H1 (cell line): ENCODE data around the gene PSMB11. TPM values are rescaled to one million over a fixed set of nuclear protein-coding genes. Genes with fewer than 3 reads are reported as not detected.

Experiments used
- CTCF ChIA-PET: fragments of 300-600 bp; sonication (Branson Sonifier 250); formaldehyde crosslinking; loops from one replicate; lab custom pipeline; 2021; ENCODE audit not compliant: partially characterized antibody; lab: Charles Lee
- POLR2A ChIA-PET: fragments of 300-600 bp; sonication (Branson Sonifier 250); formaldehyde crosslinking; loops from one replicate; lab custom pipeline; 2021; ENCODE audit warnings: inconsistent platforms; ENCODE audit not compliant: partially characterized antibody; lab: Charles Lee
- DNase-seq, 2 experiments: peaks; one replicate each; pipeline versions ENCODE4 v3.0.0 to v3.0.0-alpha.2; 2010 to 2022; ENCODE audit warnings: low spot score in 2 of 2, low read depth in 1 of 2, mixed read lengths in 1 of 2
- FAIRE-seq: peaks from 2 replicates; lab custom pipeline; 2011; peaks lifted over from hg19 to GRCh38; lab: Jason Lieb, UNC
- H2AFZ ChIP-seq: 2 replicates; pipeline ENCODE4 v1.8.1; 2012; ENCODE audit warnings: low read length, inconsistent platforms
- H2AK5ac ChIP-seq: 2 replicates; pipeline ENCODE4 v1.6.1; 2013; ENCODE audit warnings: low read depth, low read length
- H2BK120ac ChIP-seq: replicated peaks from 2 replicates; pipeline ENCODE3; 2013; ENCODE audit warnings: low read depth, low read length, inconsistent platforms
- H2BK12ac ChIP-seq: 2 replicates; pipeline ENCODE4 v1.6.1; 2013; ENCODE audit warnings: low read depth, low read length
- H2BK15ac ChIP-seq: 2 replicates; pipeline ENCODE4 v1.6.1; 2013; ENCODE audit warnings: low read length
- H2BK20ac ChIP-seq: 2 replicates; pipeline ENCODE4 v1.6.1; 2013; ENCODE audit warnings: low read length
- H2BK5ac ChIP-seq: 2 replicates; pipeline ENCODE4 v1.6.1; 2013; ENCODE audit warnings: low read depth, low read length
- H3K14ac ChIP-seq: 2 replicates; pipeline ENCODE4 v1.6.1; 2013; ENCODE audit warnings: inconsistent platforms; ENCODE audit not compliant: insufficient read length
- H3K18ac ChIP-seq: 2 replicates; pipeline ENCODE4 v1.6.1; 2013; ENCODE audit warnings: low read length; ENCODE audit errors: extremely low read depth
- H3K23ac ChIP-seq: 2 replicates; pipeline ENCODE4 v1.6.1; 2013; ENCODE audit warnings: inconsistent platforms; ENCODE audit not compliant: insufficient read length
- H3K23me2 ChIP-seq: 2 replicates; pipeline ENCODE4 v1.6.1; 2013; ENCODE audit warnings: low read depth, low read length
- H3K27ac ChIP-seq: 2 replicates; pipeline ENCODE4 v1.6.1; 2011; ENCODE audit warnings: low read depth, low read length, inconsistent platforms
- H3K27me3 ChIP-seq, 4 experiments: replicated peaks in 1 of 4; 1 replicate in 1 of 4; 2 replicates in 3 of 4; pipeline versions ENCODE4 v1.6.1 to v1.8.1; 2011 to 2013; ENCODE audit warnings: low read length in 3 of 4, mild to moderate bottlenecking in 3 of 4, inconsistent platforms in 2 of 4, mixed read lengths in 2 of 4, moderate library complexity in 1 of 4; ENCODE audit not compliant: control insufficient read depth in 3 of 4, insufficient read depth in 3 of 4; ENCODE audit errors: extremely low read depth in 1 of 4
- H3K36me3 ChIP-seq, 4 experiments: 2 replicates each; pipeline versions ENCODE4 v1.6.1 to v1.8.1; 2011 to 2013; ENCODE audit warnings: mild to moderate bottlenecking in 4 of 4, low read length in 3 of 4, moderate library complexity in 2 of 4, control low read depth in 1 of 4, inconsistent platforms in 1 of 4; ENCODE audit not compliant: insufficient read depth in 4 of 4, control insufficient read depth in 2 of 4
- H3K4ac ChIP-seq: replicated peaks from 2 replicates; pipeline ENCODE3; 2013; ENCODE audit warnings: low read length, low read depth, mixed read lengths, inconsistent platforms; ENCODE audit not compliant: insufficient read length
- H3K4me1 ChIP-seq, 4 experiments: replicated peaks in 1 of 4; 1 replicate in 1 of 4; 2 replicates in 3 of 4; pipeline versions ENCODE4 v1.6.1 to v1.8.1; 2011 to 2013; ENCODE audit warnings: low read length in 3 of 4, inconsistent platforms in 2 of 4, mixed read lengths in 1 of 4; ENCODE audit not compliant: insufficient read depth in 4 of 4, control insufficient read depth in 3 of 4
- H3K4me2 ChIP-seq, 2 experiments: 2 replicates each; pipeline versions ENCODE4 v1.6.1 to v1.8.1; 2011 to 2013; ENCODE audit warnings: low read depth in 2 of 2, low read length in 2 of 2, control low read depth in 1 of 2, inconsistent platforms in 1 of 2, mild to moderate bottlenecking in 1 of 2; ENCODE audit not compliant: insufficient read depth in 1 of 2
- H3K4me3 ChIP-seq, 4 experiments: fragments of 200-600, 300-600 bp in 1 of 4; sonication (generic), shearing (Covaris generic), sonication (Bioruptor Twin) in 1 of 4; 2 replicates each; pipeline versions ENCODE4 v1.5.1 to v1.8.1; 2011 to 2016; ENCODE audit warnings: low read length in 4 of 4, low read depth in 3 of 4, control low read depth in 2 of 4, inconsistent platforms in 2 of 4, mild to moderate bottlenecking in 2 of 4, mixed read lengths in 1 of 4, moderate library complexity in 1 of 4; ENCODE audit not compliant: insufficient read depth in 2 of 4; ENCODE audit errors: extremely low read depth in 1 of 4
- H3K56ac ChIP-seq: replicated peaks from 2 replicates; pipeline ENCODE3; 2013; ENCODE audit warnings: low read depth, mild to moderate bottlenecking, mixed read lengths, low read length, inconsistent platforms; ENCODE audit not compliant: insufficient read length
- H3K79me1 ChIP-seq: 2 replicates; pipeline ENCODE4 v1.6.1; 2013; ENCODE audit warnings: low read depth, low read length, control low read depth
- H3K79me2 ChIP-seq, 2 experiments: 2 replicates each; pipeline versions ENCODE4 v1.6.1 to v1.8.1; 2012 to 2013; ENCODE audit warnings: low read length in 2 of 2, mild to moderate bottlenecking in 2 of 2, inconsistent platforms in 1 of 2; ENCODE audit not compliant: insufficient read depth in 2 of 2, control insufficient read depth in 1 of 2
- H3K9ac ChIP-seq, 4 experiments: replicated peaks in 1 of 4; 1 replicate in 1 of 4; 2 replicates in 3 of 4; pipeline versions ENCODE4 v1.6.1 to v1.8.1; 2011 to 2013; ENCODE audit warnings: low read depth in 3 of 4, low read length in 3 of 4, control low read depth in 2 of 4, mild to moderate bottlenecking in 2 of 4, moderate library complexity in 2 of 4, inconsistent platforms in 1 of 4; ENCODE audit errors: extremely low read depth in 1 of 4
- H3K9me3 ChIP-seq, 2 experiments: 2 replicates each; pipeline versions ENCODE4 v1.6.1 to v1.8.1; 2012 to 2013; ENCODE audit warnings: mild to moderate bottlenecking in 2 of 2, moderate library complexity in 2 of 2, control low read depth in 1 of 2, inconsistent platforms in 1 of 2, low read depth in 1 of 2, low read length in 1 of 2, mixed read lengths in 1 of 2; ENCODE audit not compliant: insufficient read depth in 2 of 2
- H4K20me1 ChIP-seq, 2 experiments: replicated peaks in 1 of 2; 2 replicates each; pipeline versions ENCODE3 to v1.8.1; 2011 to 2013; ENCODE audit warnings: inconsistent platforms in 2 of 2, low read length in 2 of 2, mild to moderate bottlenecking in 1 of 2; ENCODE audit not compliant: insufficient read depth in 2 of 2, control insufficient read depth in 1 of 2
- H4K5ac ChIP-seq: 2 replicates; pipeline ENCODE4 v1.6.1; 2013; ENCODE audit warnings: low read length, low read depth, mixed read lengths, inconsistent platforms; ENCODE audit not compliant: insufficient read length
- H4K8ac ChIP-seq: 2 replicates; pipeline ENCODE4 v1.8.0; 2013; ENCODE audit warnings: mild to moderate bottlenecking, moderate library complexity, low read length, inconsistent platforms; ENCODE audit not compliant: insufficient read depth; ENCODE audit errors: extremely low read depth
- H4K91ac ChIP-seq: replicated peaks from 2 replicates; pipeline ENCODE3; 2013; ENCODE audit warnings: low read length, mixed read lengths, inconsistent platforms; ENCODE audit not compliant: insufficient read length
- BACH1 ChIP-seq: IDR thresholded peaks from 2 replicates; pipeline ENCODE4 v1.6.1; 2012; ENCODE audit warnings: low read length, improper control_type of control experiment
- BCL11A ChIP-seq, 2 experiments: IDR thresholded peaks; one replicate each; pipeline ENCODE4 v1.6.1; 2011; ENCODE audit warnings: low read depth in 2 of 2, low read length in 2 of 2, mild to moderate bottlenecking in 2 of 2
- KDM1A ChIP-seq: fragments of 200-600, 300-600 bp; sonication (generic); IDR thresholded peaks from 2 replicates; pipeline ENCODE4 v1.7.1; 2016; ENCODE audit warnings: mild to moderate bottlenecking, low read length, borderline replicate concordance
- SIRT6 ChIP-seq: IDR thresholded peaks from one replicate; pipeline ENCODE4 v1.7.1; 2012; ENCODE audit warnings: low read length, inconsistent platforms
- ZNF274 ChIP-seq: IDR thresholded peaks from 2 replicates; pipeline ENCODE4 v1.7.0; 2012; ENCODE audit warnings: low read length, borderline replicate concordance; ENCODE audit errors: extremely low read depth
- WGBS, 2 experiments: shearing (Covaris generic) in 1 of 2; methylation state at CpG; one replicate each; pipeline versions ENCODE4 v1.1.6 to v1.1.7; 2013 to 2015; ENCODE audit warnings: low lambda C conversion rate in 2 of 2, mixed read lengths in 2 of 2, inconsistent platforms in 1 of 2, low coverage in 1 of 2, missing lambda C conversion rate in 1 of 2; ENCODE audit not compliant: insufficient replicate concordance in 2 of 2, insufficient coverage in 1 of 2, insufficient read length in 1 of 2; ENCODE audit errors: extremely low coverage in 1 of 2, missing lambda C conversion rate in 1 of 2; 5-methylcytosine and 5-hydroxymethylcytosine counted together
- polyA plus RNA-seq, 7 experiments: library from polyadenylated mRNA; depleted of rRNA in 3 of 7; stranded (reverse) in 5 of 7; unstranded in 2 of 7; fragments of >200 nt in 5 of 7; fragments of 200-250 nt in 2 of 7; gene quantifications; 1 replicate in 5 of 7; 2 replicates in 1 of 7; 4 replicates in 1 of 7; pipeline versions ENCODE4 v1.2.1 to v1.2.3, GENCODE V29; 2011 to 2013; ENCODE audit warnings: missing spikeins in 2 of 7, mixed read lengths in 2 of 7
- total RNA-seq: library from RNA; stranded (reverse); fragmentation: NEBNext Ultra II Directional; extraction: Animal tissue kit (Norgen Biotek cat#: 25700); gene quantifications from 2 replicates; pipeline ENCODE4 v1.2.1, GENCODE V29; 2021

PSMB11 gene
- total and polyA plus RNA-seq, 2 of the 8 experiments (the other 6 are each of a cell fraction or from before 2014, with no cell fraction given), result not detected

DNA sequence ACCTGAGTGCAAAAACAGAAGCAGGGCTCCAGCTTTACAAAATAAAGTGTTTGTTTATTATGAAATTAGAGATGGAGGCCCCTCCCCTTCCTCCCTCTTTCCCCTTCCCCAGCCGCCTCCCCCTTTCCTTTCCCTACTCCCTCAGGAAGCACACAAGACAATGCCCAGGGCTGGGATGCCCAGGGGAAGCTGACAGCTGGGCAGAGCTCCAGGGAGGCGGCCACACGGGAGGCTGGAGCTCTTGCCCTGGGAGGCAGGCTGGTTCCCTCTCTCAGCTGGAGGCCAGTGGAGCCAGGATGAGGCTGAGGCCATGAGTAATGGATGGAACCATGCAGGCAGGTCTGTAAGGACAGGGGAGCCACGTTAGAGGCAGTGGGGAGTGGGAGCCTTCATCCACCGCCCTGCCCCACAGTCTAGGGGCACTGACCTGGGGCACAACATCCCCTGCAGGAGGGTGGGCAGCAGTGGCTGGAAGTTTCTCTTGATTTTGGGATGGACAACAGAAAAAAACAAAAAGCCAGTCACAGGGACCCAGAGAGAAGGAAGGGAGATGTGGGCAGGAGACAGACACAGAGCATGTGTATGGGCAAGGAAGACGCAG is 5.1 kb downstream of the PSMB11 start:
- no peak overlapping the region for H3K9ac ChIP-seq

More for the DNA sequence above, 5.1 kb downstream of the PSMB11 start:
- no peak overlapping the region for H3K56ac ChIP-seq
- H2BK12ac ChIP-seq, result no peak overlapping the region
- no peak overlapping the region for H2BK120ac ChIP-seq
- 0 out of 2 replicates have a peak overlapping the region, but pooled peaks have one; percentile 39 for H2BK5ac ChIP-seq
- no peak overlapping the region for H2AFZ ChIP-seq
- H3K23me2 ChIP-seq, result no peaks in the 10 kb centered on the region
- H3K18ac ChIP-seq, result no peak overlapping the region
- H3K36me3 ChIP-seq, result peaks cover 0 to 10% (median 3%) of the 10 kb centered on the region in 4 experiments; a peak in 5 of 8 replicates
- H3K27me3 ChIP-seq, result no peaks in the 10 kb centered on the region
- H4K5ac ChIP-seq, result no peak overlapping the region
- H3K4ac ChIP-seq, result no peak overlapping the region
- no peak for DNase-seq
- H3K14ac ChIP-seq, result no peak overlapping the region
- TF ChIP-seq ZNF274 (no peak), KDM1A (no peak), BCL11A (IDR thresholded peaks at IDR 0.05; ENCODE audit: low read depth in 2 of 2, low read length in 2 of 2) (no peak), BACH1 (no peak), SIRT6 (no peak)
- peaks cover 0 to 7% (median 0%) of the 10 kb centered on the region in 4 experiments; a peak in 1 of 7 replicates for H3K4me1 ChIP-seq
- no peak overlapping the region for H3K27ac ChIP-seq
- H2BK20ac ChIP-seq, result no peak overlapping the region
- WGBS, 2 experiments, result 66% methylated on average over 5 of the region's 6 CpGs; no CpG with 5 or more reads in 1 of the 2 experiments
- H4K91ac ChIP-seq, result no peak overlapping the region
- no peak overlapping the region for H3K4me3 ChIP-seq
- no peaks in the 10 kb centered on the region for H3K79me2 ChIP-seq
- no peak for FAIRE-seq
- no peaks in the 10 kb centered on the region; the same call in 1 of the 2 replicates for H3K79me1 ChIP-seq
- ChIA-PET CTCF (interaction anchor here (0.6 to 29.2 kb wide), 7 partner anchors 9 to 117 kb away, joined by 3 to 785 read pairs (median 5); partner anchors contain the start of gene AJUBA), POLR2A (interaction anchor here (0.8 to 2.4 kb wide), 7 partner anchors 10 to 66 kb away, joined by 3 to 13 read pairs (median 4); partner anchors contain the start of genes ACIN1 and C14orf119)
- no peaks in the 10 kb centered on the region for H3K9me3 ChIP-seq
- H2BK15ac ChIP-seq, result no peak overlapping the region
- H2AK5ac ChIP-seq, result no peak overlapping the region
- H3K23ac ChIP-seq, result no peak overlapping the region
- H3K4me2 ChIP-seq, result no peak overlapping the region
- H4K20me1 ChIP-seq, result no peaks in the 10 kb centered on the region
- H4K8ac ChIP-seq, result peak overlapping the region; percentile 53; the same call in 1 of the 2 replicates
